ENCODE measurements around the gene PREB. TPM values are rescaled to one million over a fixed set of nuclear protein-coding genes. Genes with fewer than 3 reads are reported as not detected.
A peak's percentile ranks its signal among the peaks of the same experiment; 100 is the strongest.

Gene PREB
- total and polyA plus RNA-seq, 2 of the 13 experiments (the other 11 are each of a cell fraction or from before 2014, with no cell fraction given) = 112 to 192 TPM

DNA sequence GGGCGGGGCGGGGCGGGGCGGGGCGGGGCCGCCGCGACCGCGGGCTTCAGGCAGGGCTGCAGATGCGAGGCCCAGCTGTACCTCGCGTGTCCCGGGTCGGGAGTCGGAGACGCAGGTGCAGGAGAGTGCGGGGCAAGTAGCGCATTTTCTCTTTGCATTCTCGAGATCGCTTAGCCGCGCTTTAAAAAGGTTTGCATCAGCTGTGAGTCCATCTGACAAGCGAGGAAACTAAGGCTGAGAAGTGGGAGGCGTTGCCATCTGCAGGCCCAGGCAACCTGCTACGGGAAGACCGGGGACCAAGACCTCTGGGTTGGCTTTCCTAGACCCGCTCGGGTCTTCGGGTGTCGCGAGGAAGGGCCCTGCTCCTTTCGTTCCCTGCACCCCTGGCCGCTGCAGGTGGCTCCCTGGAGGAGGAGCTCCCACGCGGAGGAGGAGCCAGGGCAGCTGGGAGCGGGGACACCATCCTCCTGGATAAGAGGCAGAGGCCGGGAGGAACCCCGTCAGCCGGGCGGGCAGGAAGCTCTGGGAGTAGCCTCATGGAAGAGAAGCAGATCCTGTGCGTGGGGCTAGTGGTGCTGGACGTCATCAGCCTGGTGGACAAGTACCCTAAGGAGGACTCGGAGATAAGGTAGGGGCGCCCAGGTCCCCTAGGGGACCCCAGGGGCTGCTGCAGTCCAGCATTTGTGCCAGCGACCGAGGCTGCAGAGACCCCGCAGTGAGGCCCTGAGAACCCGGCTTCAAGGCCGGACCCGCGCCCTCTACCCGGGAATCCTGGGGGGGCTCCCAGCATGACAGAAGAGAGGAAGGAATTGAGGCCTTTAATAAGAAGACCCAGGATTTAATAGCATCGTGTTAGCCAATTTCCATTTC, 47.5 kb downstream of the PREB start, which contains the start of gene KHK (continued):
- TF ChIP-seq, protein P1, sequence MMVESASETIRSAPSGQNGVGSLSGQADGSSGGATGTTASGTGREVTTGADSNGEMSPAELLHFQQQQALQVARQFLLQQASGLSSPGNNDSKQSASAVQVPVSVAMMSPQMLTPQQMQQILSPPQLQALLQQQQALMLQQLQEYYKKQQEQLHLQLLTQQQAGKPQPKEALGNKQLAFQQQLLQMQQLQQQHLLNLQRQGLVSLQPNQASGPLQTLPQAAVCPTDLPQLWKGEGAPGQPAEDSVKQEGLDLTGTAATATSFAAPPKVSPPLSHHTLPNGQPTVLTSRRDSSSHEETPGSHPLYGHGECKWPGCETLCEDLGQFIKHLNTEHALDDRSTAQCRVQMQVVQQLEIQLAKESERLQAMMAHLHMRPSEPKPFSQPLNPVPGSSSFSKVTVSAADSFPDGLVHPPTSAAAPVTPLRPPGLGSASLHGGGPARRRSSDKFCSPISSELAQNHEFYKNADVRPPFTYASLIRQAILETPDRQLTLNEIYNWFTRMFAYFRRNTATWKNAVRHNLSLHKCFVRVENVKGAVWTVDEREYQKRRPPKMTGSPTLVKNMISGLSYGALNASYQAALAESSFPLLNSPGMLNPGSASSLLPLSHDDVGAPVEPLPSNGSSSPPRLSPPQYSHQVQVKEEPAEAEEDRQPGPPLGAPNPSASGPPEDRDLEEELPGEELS (CRISPR knock-in tag; IDR thresholded peaks at IDR 0.05) = no peak; the same call in 1 of the 2 replicates
- TF ChIP-seq, protein P2, sequence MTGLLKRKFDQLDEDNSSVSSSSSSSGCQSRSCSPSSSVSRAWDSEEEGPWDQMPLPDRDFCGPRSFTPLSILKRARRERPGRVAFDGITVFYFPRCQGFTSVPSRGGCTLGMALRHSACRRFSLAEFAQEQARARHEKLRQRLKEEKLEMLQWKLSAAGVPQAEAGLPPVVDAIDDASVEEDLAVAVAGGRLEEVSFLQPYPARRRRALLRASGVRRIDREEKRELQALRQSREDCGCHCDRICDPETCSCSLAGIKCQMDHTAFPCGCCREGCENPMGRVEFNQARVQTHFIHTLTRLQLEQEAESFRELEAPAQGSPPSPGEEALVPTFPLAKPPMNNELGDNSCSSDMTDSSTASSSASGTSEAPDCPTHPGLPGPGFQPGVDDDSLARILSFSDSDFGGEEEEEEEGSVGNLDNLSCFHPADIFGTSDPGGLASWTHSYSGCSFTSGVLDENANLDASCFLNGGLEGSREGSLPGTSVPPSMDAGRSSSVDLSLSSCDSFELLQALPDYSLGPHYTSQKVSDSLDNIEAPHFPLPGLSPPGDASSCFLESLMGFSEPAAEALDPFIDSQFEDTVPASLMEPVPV (CRISPR knock-in tag; IDR thresholded peaks at IDR 0.05) = peak; percentile 22
- no peak for TF ChIP-seq RARG (CRISPR knock-in tag; IDR thresholded peaks at IDR 0.05; ENCODE audit: low read depth)
- no peak for TF ChIP-seq PLRG1 (conservative IDR thresholded peaks at IDR 0.05)
- TF ChIP-seq KDM1A (CRISPR knock-in tag; IDR thresholded peaks at IDR 0.05) = no peak; the same call in 1 of the 2 replicates
- no peak for TF ChIP-seq NFE2 (CRISPR knock-in tag; IDR thresholded peaks at IDR 0.05)
- TF ChIP-seq KMT2B (CRISPR knock-in tag; IDR thresholded peaks at IDR 0.05) = 0 out of 2 replicates have a peak, but pooled peaks have one; percentile 10
- TF ChIP-seq ZNF44 (CRISPR knock-in tag; IDR thresholded peaks at IDR 0.05) = no peak
- TF ChIP-seq ZNF720 (CRISPR knock-in tag; IDR thresholded peaks at IDR 0.05) = no peak
- TF ChIP-seq NR2F1 (CRISPR knock-in tag; IDR thresholded peaks at IDR 0.05) = no peak
- peak; percentile 54 for TF ChIP-seq ZNF446 (CRISPR knock-in tag; IDR thresholded peaks at IDR 0.05)
- no peak; the same call in 1 of the 2 replicates for TF ChIP-seq ZNF747 (CRISPR knock-in tag; IDR thresholded peaks at IDR 0.05; ENCODE audit: borderline replicate concordance)
- TF ChIP-seq NR1H2 (CRISPR knock-in tag; IDR thresholded peaks at IDR 0.05; ENCODE audit: borderline replicate concordance, low read depth) = no peak
- TF ChIP-seq NFKB2 (CRISPR knock-in tag; IDR thresholded peaks at IDR 0.05; ENCODE audit: borderline replicate concordance) = 0 out of 2 replicates have a peak, but pooled peaks have one; percentile 20
- no peak for TF ChIP-seq CAMTA2 (CRISPR knock-in tag; IDR thresholded peaks at IDR 0.05; ENCODE audit: borderline replicate concordance)
- TF ChIP-seq ZNF296 (CRISPR knock-in tag; conservative IDR thresholded peaks at IDR 0.05) = no peak
- TF ChIP-seq THAP11 (CRISPR knock-in tag; IDR thresholded peaks at IDR 0.05) = peak; percentile 13; the same call in 1 of the 2 replicates
- TF ChIP-seq, protein P3, sequence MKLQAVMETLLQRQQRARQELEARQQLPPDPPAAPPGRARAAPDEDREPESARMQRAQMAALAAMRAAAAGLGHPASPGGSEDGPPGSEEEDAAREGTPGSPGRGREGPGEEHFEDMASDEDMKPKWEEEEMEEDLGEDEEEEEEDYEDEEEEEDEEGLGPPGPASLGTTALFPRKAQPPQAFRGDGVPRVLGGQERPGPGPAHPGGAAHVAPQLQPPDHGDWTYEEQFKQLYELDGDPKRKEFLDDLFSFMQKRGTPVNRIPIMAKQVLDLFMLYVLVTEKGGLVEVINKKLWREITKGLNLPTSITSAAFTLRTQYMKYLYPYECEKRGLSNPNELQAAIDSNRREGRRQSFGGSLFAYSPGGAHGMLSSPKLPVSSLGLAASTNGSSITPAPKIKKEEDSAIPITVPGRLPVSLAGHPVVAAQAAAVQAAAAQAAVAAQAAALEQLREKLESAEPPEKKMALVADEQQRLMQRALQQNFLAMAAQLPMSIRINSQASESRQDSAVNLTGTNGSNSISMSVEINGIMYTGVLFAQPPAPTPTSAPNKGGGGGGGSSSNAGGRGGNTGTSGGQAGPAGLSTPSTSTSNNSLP (IDR thresholded peaks at IDR 0.05; ENCODE audit: low read depth, low read length) = no peak
- TF ChIP-seq ZC3H13 (CRISPR knock-in tag; IDR thresholded peaks at IDR 0.05) = no peak
- no peak; the same call in 1 of the 2 replicates for TF ChIP-seq HOXD1 (CRISPR knock-in tag; IDR thresholded peaks at IDR 0.05)
- TF ChIP-seq, protein P4, sequence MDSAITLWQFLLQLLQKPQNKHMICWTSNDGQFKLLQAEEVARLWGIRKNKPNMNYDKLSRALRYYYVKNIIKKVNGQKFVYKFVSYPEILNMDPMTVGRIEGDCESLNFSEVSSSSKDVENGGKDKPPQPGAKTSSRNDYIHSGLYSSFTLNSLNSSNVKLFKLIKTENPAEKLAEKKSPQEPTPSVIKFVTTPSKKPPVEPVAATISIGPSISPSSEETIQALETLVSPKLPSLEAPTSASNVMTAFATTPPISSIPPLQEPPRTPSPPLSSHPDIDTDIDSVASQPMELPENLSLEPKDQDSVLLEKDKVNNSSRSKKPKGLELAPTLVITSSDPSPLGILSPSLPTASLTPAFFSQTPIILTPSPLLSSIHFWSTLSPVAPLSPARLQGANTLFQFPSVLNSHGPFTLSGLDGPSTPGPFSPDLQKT (CRISPR knock-in tag; IDR thresholded peaks at IDR 0.05; ENCODE audit: borderline replicate concordance) = no peak
- TF ChIP-seq CHD4 (IDR thresholded peaks at IDR 0.05; ENCODE audit: borderline replicate concordance, low read length) = no peak
- TF ChIP-seq AGO1 (IDR thresholded peaks at IDR 0.05; ENCODE audit: low read depth, low read length, poor library complexity, severe bottlenecking) = peak; percentile 19

All from HepG2 (cell line).